OCI-LY3 (cell line): ENCODE results near the gene SFMBT1.

ENCODE experiments used
- CTCF ChIP-seq: fragments of 200-600, 300-600 bp; sonication (generic); IDR thresholded peaks from 2 replicates; pipeline ENCODE4 v1.5.1; 2014; ENCODE audit warnings: antibody characterized with exemption, low read length, low read depth
- EZH2phosphoT487 ChIP-seq: fragments of 200-600 bp; shearing (Covaris generic); IDR thresholded peaks from 2 replicates; pipeline ENCODE4 v1.6.1; 2018; ENCODE audit warnings: antibody characterized with exemption, mixed run types, low read depth

GRCh38 chr3:52896613-52897012, 149.3 kb downstream of the SFMBT1 start:
- TF ChIP-seq CTCF, result no peak
- no peak for TF ChIP-seq EZH2phosphoT487
